Stimulated activated naive CD8-positive, alpha-beta T cell treated with anti-CD3 and anti-CD28 coated beads, Interleukin-15, amount 100 ng/mL, for 72 hours (primary cell): ENCODE data around the gene CTAGE15.
"Not testable (repeated sequence)": the region's sequence is repeated elsewhere in the genome, so short reads cannot be mapped to it uniquely, and the experiment has no call there.

Experiments
- ATAC-seq: fragments of 150-1000 bp; cut with Tn5 transposase; 2 replicates; pipeline ENCODE4 v1.10.0; 2021; ENCODE audit warnings: mild to moderate bottlenecking, moderate library complexity
- DNase-seq, 2 donors: peaks; one replicate each; pipeline ENCODE4 v3.0.0; 2021 to 2022
- H3K27ac Mint-ChIP-seq, 2 donors: one replicate each; pipeline ENCODE4 v1.8.0; 2022; ENCODE audit warnings: mild to moderate bottlenecking in 2 of 2, mixed read lengths in 2 of 2, moderate library complexity in 2 of 2
- H3K27me3 Mint-ChIP-seq: one replicate; pipeline ENCODE4 v1.8.0; 2022; ENCODE audit warnings: mixed read lengths
- H3K4me1 Mint-ChIP-seq: one replicate; pipeline ENCODE4 v1.8.0; 2022; ENCODE audit warnings: mild to moderate bottlenecking, mixed read lengths
- H3K4me3 Mint-ChIP-seq, 2 donors: one replicate each; pipeline ENCODE4 v1.8.0; 2022; ENCODE audit warnings: mild to moderate bottlenecking in 2 of 2, mixed read lengths in 2 of 2, moderate library complexity in 1 of 2
- H3K9me3 Mint-ChIP-seq, 2 donors: one replicate each; pipeline ENCODE4 v1.8.0; 2022; ENCODE audit warnings: mixed read lengths in 2 of 2

The CTAGE15 gene

DNA sequence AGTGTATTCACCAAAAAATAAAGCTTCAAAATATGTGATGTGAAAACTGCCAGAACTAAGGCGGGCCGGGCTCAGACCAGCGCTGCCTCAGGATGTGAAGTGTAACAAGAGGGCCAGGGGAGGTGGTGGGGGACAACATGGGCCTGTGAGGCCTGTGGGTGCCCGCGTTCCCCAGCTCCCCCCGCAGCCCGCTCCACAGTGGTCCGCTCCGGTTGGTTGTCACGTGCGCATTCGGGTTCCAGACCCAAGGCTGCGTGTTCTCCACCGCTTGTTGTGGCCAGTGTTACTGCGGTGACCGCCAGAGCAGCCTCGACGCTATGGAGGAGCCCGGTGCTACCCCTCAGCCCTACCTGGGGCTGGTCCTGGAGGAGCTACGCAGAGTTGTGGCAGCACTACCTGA lies at the start of gene CTAGE15:
CTAGE15 (plus strand) TSS at position 301 of the 400 bp plus-strand sequence; CDS start at position 318, 17 bp downstream.
- not testable (repeated sequence) for DNase-seq, H3K27ac Mint-ChIP-seq, ATAC-seq, H3K9me3 Mint-ChIP-seq, H3K4me3 Mint-ChIP-seq, H3K4me1 Mint-ChIP-seq, H3K27me3 Mint-ChIP-seq

- H3K27me3 Mint-ChIP-seq, H3K4me3 Mint-ChIP-seq, H3K9me3 Mint-ChIP-seq, DNase-seq, H3K27ac Mint-ChIP-seq, ATAC-seq: not testable (repeated sequence)
- peaks cover 17% of the 10 kb centered on the region for H3K4me1 Mint-ChIP-seq
These were observed 49.2 kb upstream of the CTAGE15 start for GRCh38 chr7:143522309-143522916.

GRCh38 chr7:143531169-143531926 lies 40.3 kb upstream of the CTAGE15 start:
- H3K27ac Mint-ChIP-seq, DNase-seq, H3K9me3 Mint-ChIP-seq, H3K4me3 Mint-ChIP-seq, H3K27me3 Mint-ChIP-seq, ATAC-seq, H3K4me1 Mint-ChIP-seq: not testable (repeated sequence)

DNA sequence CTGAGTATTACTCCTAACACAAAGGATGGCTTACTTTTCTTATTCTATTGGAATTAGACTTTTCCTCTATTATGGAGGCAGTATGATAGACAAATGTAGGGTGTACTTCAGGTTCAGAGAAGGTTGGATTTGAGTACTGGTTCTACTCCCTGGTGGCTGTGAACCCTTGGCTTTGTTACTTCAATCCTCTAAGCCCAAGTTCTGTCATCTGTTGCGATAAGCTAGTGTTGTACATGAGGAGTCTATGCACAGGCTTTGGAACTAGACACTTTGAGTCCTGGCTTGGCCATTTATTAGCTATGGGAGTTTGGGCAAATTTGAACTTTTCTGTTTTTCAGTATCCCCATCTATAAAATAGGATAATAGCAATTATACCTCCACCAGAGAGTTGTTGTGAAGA lies 39.7 kb upstream of the CTAGE15 start:
- ATAC-seq, H3K27me3 Mint-ChIP-seq, H3K4me3 Mint-ChIP-seq: not testable (repeated sequence)

GRCh38 chr7:143533213-143533839 lies 38.3 kb upstream of the CTAGE15 start:
- H3K27me3 Mint-ChIP-seq, H3K4me1 Mint-ChIP-seq, H3K27ac Mint-ChIP-seq, H3K9me3 Mint-ChIP-seq, ATAC-seq, DNase-seq, H3K4me3 Mint-ChIP-seq: not testable (repeated sequence)

More for the DNA sequence above, 39.7 kb upstream of the CTAGE15 start:
- not testable (repeated sequence) for H3K27ac Mint-ChIP-seq, H3K4me1 Mint-ChIP-seq, DNase-seq, H3K9me3 Mint-ChIP-seq

GRCh38 chr7:143536443-143536842 lies 35.2 kb upstream of the CTAGE15 start:
- H3K4me1 Mint-ChIP-seq, H3K27me3 Mint-ChIP-seq, H3K9me3 Mint-ChIP-seq, H3K27ac Mint-ChIP-seq, DNase-seq, H3K4me3 Mint-ChIP-seq, ATAC-seq: not testable (repeated sequence)

- not testable (repeated sequence) for DNase-seq, H3K4me1 Mint-ChIP-seq, H3K4me3 Mint-ChIP-seq, H3K27ac Mint-ChIP-seq, H3K27me3 Mint-ChIP-seq, ATAC-seq, H3K9me3 Mint-ChIP-seq
These were observed 28.1 kb upstream of the CTAGE15 start for GRCh38 chr7:143543288-143544038.

- H3K27me3 Mint-ChIP-seq, ATAC-seq, H3K4me3 Mint-ChIP-seq, H3K9me3 Mint-ChIP-seq, H3K27ac Mint-ChIP-seq, DNase-seq, H3K4me1 Mint-ChIP-seq: not testable (repeated sequence)
These were observed 15.6 kb upstream of the CTAGE15 start for GRCh38 chr7:143555968-143556367.

- not testable (repeated sequence) for H3K4me3 Mint-ChIP-seq, H3K27ac Mint-ChIP-seq, H3K4me1 Mint-ChIP-seq, H3K9me3 Mint-ChIP-seq, DNase-seq, H3K27me3 Mint-ChIP-seq
- ATAC-seq = peak; percentile 40
These were observed 8.3 kb upstream of the CTAGE15 start for GRCh38 chr7:143563306-143563705.

DNA sequence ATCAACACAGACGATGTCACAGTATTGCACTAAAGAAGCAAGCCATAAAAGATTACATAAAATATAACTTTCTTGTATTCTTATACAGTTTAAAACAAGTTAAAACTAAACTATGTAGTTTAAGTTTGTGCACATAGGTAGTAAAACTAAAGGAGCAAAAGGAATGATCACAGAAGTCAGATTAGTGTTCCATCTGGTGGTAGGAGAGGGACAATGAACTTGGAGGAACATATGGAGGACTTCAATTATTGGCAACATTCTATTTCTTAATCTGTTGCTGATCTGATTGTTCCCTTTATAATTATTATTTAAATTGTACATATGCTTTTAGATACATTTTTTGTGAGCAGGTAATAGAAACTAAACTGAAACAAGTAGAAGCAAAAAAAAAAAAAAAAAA lies 5.6 kb upstream of the CTAGE15 start:
- H3K9me3 Mint-ChIP-seq = not testable (repeated sequence)

DNA sequence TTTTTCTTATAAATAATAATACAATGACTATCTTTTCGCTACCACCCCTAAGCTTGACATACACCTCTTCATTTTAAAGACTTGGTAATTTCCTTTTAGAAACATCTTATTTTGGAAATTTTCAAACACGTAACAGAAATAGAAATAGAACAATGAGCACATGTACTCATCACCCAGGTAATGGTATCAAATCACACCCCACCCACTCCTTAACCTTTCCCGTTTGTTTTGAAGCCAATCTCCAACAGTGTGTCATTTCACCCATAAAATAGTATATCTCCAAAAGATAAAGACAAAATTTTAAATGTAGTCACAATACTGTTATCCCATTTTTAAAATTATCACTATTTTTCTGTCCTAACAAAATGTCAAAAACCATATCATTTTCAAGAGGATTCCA lies 16.6 kb downstream of the CTAGE15 start:
- not testable (repeated sequence) for H3K9me3 Mint-ChIP-seq, H3K27me3 Mint-ChIP-seq, DNase-seq, H3K4me3 Mint-ChIP-seq, H3K4me1 Mint-ChIP-seq, ATAC-seq, H3K27ac Mint-ChIP-seq

More for the DNA sequence above, 5.6 kb upstream of the CTAGE15 start:
- DNase-seq, H3K27me3 Mint-ChIP-seq, H3K27ac Mint-ChIP-seq, H3K4me1 Mint-ChIP-seq, H3K4me3 Mint-ChIP-seq, ATAC-seq: not testable (repeated sequence)

DNA sequence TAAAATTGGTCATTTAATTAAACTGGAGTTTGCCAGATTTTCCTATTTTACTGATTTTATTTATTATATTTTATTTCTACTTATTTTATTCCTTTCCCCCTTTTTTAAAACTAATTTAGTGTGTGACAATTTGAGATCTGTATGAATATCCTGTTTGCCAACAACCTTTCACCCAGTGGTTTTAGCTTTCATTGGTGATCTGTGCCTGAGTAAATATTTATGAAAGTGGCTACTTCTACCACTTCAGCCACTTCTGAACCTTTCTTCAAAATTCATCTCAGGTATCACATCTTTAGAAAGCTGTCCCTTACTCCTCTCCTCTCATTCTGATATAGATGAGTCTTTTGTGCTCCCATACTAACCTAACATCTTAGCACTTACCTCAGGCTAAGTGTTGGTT lies 18.3 kb downstream of the CTAGE15 start:
- H3K27me3 Mint-ChIP-seq, DNase-seq, H3K9me3 Mint-ChIP-seq, H3K4me3 Mint-ChIP-seq, H3K27ac Mint-ChIP-seq, ATAC-seq, H3K4me1 Mint-ChIP-seq: not testable (repeated sequence)

GRCh38 chr7:143598086-143598485 lies 26.5 kb downstream of the CTAGE15 start:
- not testable (repeated sequence) for DNase-seq, H3K4me3 Mint-ChIP-seq, ATAC-seq, H3K4me1 Mint-ChIP-seq, H3K27ac Mint-ChIP-seq, H3K27me3 Mint-ChIP-seq, H3K9me3 Mint-ChIP-seq

DNA sequence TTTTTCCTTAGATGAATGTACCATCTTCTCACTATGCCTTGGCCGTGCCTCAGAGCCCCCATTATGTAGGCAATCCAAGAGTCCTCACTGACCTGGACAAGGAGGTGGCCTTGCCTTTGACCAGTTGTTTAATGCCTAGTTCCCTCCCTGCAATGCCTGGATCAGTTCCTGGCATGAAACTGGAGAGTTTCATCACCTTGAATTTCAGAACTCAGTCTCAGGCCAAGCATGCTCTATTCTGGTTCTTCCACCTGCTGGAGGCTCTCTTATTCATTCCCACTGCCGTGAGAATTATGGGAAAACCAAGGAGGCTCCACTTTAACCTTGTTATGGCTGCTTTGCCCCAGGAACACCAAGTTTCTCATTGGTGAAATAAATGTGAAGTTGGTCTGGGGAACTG lies 31.9 kb downstream of the CTAGE15 start:
- ATAC-seq, H3K4me3 Mint-ChIP-seq, H3K27me3 Mint-ChIP-seq, H3K4me1 Mint-ChIP-seq, DNase-seq, H3K27ac Mint-ChIP-seq, H3K9me3 Mint-ChIP-seq: not testable (repeated sequence)

GRCh38 chr7:143606088-143606487 lies 34.5 kb downstream of the CTAGE15 start:
- not testable (repeated sequence) for H3K4me3 Mint-ChIP-seq, H3K9me3 Mint-ChIP-seq, H3K27me3 Mint-ChIP-seq, H3K27ac Mint-ChIP-seq, ATAC-seq, DNase-seq, H3K4me1 Mint-ChIP-seq
